Muscle of arm (tissue), 12 donors: Measurements from ENCODE around the gene NUP133. TPM values are rescaled to one million over a fixed set of nuclear protein-coding genes. Genes with fewer than 3 reads are reported as not detected.
"Not testable (repeated sequence)": the region's sequence is repeated elsewhere in the genome, so short reads cannot be mapped to it uniquely, and the experiment has no call there.

Experiments used
- DNase-seq: peaks from one replicate; pipeline ENCODE4 v3.0.0-alpha.2; 2013
- polyA plus RNA-seq, 12 donors: library from polyadenylated mRNA; unstranded; fragments of 120-200 nt; gene quantifications; one replicate each; pipeline ENCODE4 v1.2.1, GENCODE V29; 2013; ENCODE audit not compliant: insufficient read length in 12 of 12

Gene NUP133
- polyA plus RNA-seq, 12 donors: 17.1 to 38.9 (median 31.1) TPM; not detected in 1

- DNase-seq: no peak
Measured at GRCh38 chr1:229420224-229420623, 87.9 kb downstream of the NUP133 start.

DNA sequence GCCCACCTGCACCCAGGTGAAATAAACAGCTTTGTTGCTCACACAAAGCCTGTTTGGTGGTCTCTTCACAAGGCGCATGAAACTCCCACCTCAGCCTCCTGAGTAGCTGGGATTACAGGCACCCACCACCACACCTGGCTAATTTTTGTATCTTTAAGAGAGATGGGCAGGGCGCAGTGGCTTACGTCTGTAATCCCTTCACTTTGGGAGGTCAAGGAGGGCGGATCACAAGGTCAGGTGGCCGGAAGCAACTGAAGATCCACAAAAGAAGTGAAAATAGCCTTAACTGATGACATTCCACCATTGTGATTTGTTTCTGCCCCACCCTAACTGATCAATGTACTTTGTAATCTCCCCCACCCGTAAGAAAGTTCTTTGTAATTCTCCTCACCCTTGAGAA, 89.6 kb downstream of the NUP133 start:
- DNase-seq: not testable (repeated sequence)

GRCh38 chr1:229412810-229413209, 95.3 kb downstream of the NUP133 start:
- not testable (repeated sequence) for DNase-seq

- no peak for DNase-seq
Measured at GRCh38 chr1:229412056-229412455, 96.1 kb downstream of the NUP133 start.

GRCh38 chr1:229411434-229412055, 96.6 kb downstream of the NUP133 start:
- DNase-seq: no peak

DNA sequence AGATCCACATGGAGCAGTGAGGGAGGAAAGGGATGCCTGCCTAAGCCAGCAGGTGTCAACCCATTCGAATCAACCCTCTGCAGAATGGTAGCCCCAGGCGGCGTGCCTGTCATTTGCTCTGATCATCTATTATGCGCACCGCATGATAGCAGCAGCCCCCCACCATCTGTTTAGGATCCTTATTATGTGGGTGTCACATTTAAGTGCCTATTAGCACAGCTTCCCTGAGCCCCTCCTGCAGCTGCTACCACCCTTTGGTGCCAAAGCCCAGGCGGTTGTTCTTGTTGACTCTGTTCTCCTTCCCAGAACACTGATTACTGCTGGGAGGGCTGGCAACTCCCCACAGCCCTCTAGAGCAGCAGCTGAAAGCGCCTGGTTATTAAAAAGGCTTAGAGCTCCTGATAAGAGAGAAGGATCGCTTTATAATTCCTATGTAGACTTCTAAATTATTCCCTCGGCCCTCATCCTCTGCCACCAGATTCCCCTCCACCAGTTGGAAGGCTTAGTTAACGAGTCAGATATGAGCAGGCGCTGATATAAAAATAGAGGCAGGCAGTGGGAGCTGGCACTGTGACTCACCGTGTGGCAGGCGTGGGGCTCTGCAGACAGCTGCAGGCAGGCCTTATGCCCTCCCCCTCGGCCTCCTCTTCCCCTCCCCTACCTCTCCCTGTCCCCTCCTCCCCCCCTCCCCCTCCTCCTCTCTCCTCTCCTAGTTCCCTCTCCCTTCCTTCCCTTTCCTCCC, 97.3 kb downstream of the NUP133 start:
- no peak for DNase-seq

GRCh38 chr1:229410370-229410691, 97.8 kb downstream of the NUP133 start:
- DNase-seq: no peak

GRCh38 chr1:229409616-229410369, 98.3 kb downstream of the NUP133 start:
- DNase-seq: no peak

- DNase-seq: peak; percentile 40
Measured at GRCh38 chr1:229408458-229409037, 99.6 kb downstream of the NUP133 start.

DNA sequence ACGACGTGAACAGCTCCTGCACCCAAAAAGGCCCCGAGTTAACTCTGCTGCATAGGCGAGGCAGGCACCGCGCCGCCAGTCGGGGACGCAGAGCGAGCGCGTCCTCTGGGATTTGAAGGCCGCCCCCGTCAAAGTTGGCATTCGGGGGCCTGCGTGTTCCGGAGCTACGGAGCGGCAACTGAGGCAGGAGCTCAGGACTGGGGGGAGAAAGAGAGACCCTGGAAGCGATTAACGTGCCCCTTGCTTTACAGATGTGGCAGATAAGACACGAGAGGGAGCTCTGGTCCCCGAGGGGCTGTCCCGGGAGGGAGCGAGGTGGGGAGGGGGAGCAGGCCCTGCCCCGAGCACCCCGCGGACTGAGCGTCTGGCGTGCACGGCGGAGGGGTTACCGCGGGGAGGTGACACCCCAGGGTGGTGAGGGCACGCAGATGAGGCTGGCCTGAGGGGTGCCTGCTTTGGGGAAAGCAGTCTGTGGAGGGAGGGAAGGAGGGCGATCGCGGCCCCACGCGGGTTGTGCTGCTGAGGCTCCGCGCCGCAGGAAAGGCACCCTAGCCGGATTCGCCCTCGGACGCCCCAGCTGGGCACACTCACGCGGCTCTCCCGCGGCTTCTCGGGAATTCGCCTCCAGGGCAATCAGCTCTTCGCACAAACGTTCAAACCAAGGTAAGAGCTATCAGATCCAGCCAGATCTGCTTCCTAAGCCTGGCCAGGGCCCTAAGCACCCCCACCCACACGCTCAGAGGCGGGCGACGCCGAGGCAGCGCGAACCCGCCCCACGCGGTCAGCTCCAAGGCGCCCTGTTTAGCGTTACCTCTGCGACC, 100.7 kb downstream of the NUP133 start:
- no peak for DNase-seq

GRCh38 chr1:229406798-229407197, 101.3 kb downstream of the NUP133 start:
- no peak for DNase-seq

DNA sequence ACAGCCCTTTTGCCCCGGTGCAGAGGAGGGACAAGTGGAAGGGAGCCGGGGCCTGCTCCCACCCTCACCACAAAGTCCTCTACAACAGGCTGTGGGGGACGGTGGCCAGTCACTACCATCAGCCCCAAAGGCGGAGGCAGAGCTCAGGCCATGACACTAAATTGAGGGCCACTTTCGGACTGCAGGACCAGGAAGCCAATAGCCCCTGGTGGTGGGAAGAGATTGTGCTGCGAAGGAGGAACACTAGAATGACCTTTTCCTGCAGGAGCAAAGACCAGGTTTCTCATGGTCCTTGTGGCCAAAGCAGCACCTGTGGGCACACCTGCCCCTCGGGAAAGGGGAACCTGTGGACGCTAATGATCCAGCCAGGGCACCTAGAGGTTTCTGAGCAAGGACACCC, 104.6 kb downstream of the NUP133 start:
- DNase-seq: no peak

DNA sequence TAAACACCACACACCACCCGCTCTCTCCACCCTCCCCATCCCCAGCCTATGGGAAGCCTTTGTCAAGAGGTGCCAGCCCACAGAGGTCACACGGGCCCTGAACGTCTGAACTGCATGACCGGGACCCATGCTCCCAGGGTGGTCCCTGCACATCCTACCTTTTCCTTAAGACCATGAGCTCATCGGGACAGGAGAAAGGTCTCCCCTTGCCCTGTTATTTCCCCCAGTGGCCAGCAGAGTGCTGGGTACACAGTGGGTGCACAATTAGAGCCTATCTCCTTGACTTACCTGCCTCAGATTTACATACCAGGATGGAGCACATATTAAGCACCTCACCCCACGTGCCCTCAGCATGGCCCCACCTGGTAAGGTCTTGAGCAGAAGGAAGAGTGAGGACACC, 105.1 kb downstream of the NUP133 start:
- no peak for DNase-seq

DNA sequence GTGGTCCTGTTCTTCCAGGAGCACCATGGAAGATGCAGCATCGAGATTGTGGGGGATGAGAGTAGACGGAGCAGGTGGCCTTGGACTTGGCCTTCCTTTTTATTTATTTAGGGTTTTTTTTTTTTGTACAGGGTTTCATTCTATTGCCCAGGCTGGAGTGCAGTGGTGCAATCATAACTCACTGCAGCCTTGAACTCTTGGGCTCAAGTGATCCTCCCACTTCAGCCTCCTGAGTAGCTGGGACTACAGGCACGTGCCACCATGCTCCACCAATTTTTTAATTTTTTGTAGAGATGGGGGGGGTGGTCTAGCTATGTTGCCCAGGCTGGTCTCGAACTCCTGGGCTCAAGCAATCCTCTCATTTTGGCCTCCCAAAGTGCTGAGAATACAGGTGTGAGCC, 105.8 kb downstream of the NUP133 start:
- DNase-seq: not testable (repeated sequence)

DNA sequence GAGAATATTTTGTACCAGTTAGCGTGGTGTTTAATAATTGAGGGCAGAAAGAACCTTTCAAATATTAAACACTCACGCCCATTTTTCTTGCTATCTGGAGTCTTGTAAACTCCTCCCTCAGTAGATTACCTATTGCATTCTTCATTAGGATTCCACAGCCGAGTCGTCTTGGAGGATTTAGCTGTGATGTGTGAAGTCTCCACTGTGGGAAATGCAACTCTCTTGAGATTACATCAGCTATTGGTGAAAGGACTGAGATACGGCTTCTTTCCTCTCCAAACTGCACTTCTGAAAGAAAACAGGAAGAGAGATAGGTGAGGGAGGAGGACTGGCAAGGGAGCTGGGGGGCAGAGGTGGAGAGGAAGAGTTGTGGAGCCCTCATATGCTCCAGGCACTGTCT, 110.4 kb downstream of the NUP133 start:
- no peak for DNase-seq

DNA sequence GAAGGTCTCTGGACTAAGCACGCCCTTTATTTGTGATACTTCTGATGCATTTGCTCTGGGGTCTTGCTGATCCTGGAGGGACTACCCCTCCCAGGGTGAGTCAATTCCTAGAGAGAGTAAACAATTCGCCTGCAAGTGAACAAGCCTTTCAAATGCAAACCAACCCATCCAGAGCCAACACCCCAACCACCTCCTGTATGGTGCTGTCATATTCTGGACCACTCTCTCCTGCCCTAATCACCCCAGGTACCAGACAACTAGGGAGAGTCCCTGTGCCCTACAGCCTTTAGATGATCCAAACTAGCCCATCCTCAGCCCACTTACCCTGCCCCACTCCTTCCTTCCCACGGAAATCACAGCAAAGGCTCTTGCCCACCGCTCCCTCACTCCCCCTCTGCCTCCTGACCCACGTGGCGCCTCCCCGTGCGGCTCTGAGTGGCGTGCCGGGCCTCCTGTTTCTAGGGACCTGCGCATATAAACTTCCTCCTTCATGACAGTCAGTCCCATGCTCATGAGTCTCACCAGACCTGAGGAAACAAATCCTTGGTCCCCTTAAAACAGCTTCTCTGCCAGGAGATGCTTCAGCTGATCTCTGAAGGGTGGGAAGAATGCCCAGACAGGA, 111.4 kb downstream of the NUP133 start:
- DNase-seq: no peak

DNA sequence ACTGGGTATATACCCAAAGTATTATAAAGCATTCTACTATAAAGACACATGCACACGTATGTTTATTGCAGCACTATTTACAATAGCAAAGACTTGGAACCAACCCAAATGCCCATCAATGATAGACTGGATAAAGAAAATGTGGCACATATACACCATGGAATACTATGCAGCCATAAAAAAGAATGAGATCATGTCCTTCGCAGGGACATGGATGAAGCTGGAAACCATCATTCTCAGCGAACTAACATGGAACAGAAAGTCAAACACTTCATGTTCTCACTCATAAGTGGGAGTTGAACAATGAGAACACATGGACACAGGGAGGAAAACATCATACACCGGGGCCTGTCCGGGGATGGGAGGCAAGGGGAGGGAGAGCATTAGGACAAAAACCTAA, 113.6 kb downstream of the NUP133 start:
- not testable (repeated sequence) for DNase-seq

GRCh38 chr1:229392936-229393335, 115.2 kb downstream of the NUP133 start:
- DNase-seq: no peak
